Activated naive CD4-positive, alpha-beta T cell treated with anti-CD3 and anti-CD28 coated beads, Interleukin-2, amount 50 U/mL, for 24 hours (primary cell): Measurements from ENCODE around the gene ITGB4.
"Not testable (repeated sequence)": the region's sequence is repeated elsewhere in the genome, so short reads cannot be mapped to it uniquely, and the experiment has no call there.

Source experiments
- H3K27ac Mint-ChIP-seq: one replicate; pipeline ENCODE4 v1.8.0; 2021; ENCODE audit warnings: mild to moderate bottlenecking, mixed read lengths
- H3K27me3 Mint-ChIP-seq: one replicate; pipeline ENCODE4 v1.8.0; 2021; ENCODE audit warnings: mixed read lengths
- H3K36me3 Mint-ChIP-seq: one replicate; pipeline ENCODE4 v1.8.0; 2021; ENCODE audit warnings: mixed read lengths
- H3K4me1 Mint-ChIP-seq: one replicate; pipeline ENCODE4 v1.8.0; 2021; ENCODE audit warnings: mixed read lengths
- H3K4me3 Mint-ChIP-seq: one replicate; pipeline ENCODE4 v1.8.0; 2021; ENCODE audit warnings: mild to moderate bottlenecking, mixed read lengths
- H3K9me3 Mint-ChIP-seq: one replicate; pipeline ENCODE4 v1.8.0; 2021; ENCODE audit warnings: mixed read lengths

Gene ITGB4

DNA sequence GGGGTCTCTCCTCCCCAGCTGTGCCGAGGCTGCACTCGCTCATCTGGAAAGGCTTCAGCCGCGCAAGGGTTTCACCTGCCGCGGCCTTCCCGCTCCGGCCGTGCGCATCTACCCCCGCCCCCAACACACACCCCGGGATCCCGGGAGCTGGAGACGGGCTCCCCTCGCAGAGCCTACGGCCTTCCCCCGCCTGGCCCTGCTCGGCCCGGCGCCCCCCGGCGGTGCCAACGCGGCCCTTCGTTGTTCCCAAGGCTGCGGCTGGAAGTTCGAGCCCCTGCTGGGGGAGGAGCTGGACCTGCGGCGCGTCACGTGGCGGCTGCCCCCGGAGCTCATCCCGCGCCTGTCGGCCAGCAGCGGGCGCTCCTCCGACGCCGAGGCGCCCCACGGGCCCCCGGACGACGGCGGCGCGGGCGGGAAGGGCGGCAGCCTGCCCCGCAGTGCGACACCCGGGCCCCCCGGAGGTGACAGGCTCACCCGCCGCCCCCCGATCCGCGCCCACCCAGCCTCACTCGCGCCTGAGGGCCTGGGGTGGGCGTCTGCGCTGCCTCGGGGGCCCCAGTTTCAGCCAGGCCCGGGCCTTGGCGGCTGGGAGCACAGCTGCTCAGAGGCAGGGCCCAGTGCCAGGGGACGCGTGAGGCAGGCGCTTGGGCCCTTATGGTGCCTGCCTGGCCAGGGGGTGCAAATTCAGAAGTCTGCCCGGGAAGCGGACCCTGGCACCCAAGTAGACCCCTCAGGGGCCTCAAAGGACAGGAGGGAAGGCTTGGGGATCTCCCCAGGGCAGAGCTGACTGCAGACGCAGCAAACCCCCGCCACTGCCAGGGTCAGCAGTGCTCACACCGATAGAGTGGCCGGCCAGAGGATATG is 32.5 kb downstream of the ITGB4 start:
- peaks cover 15% of the 10 kb centered on the region for H3K4me1 Mint-ChIP-seq
- no peak overlapping the region for H3K4me3 Mint-ChIP-seq
- H3K9me3 Mint-ChIP-seq = no peaks in the 10 kb centered on the region
- no peaks in the 10 kb centered on the region for H3K27me3 Mint-ChIP-seq
- no peak overlapping the region for H3K27ac Mint-ChIP-seq
- no peaks in the 10 kb centered on the region for H3K36me3 Mint-ChIP-seq

DNA sequence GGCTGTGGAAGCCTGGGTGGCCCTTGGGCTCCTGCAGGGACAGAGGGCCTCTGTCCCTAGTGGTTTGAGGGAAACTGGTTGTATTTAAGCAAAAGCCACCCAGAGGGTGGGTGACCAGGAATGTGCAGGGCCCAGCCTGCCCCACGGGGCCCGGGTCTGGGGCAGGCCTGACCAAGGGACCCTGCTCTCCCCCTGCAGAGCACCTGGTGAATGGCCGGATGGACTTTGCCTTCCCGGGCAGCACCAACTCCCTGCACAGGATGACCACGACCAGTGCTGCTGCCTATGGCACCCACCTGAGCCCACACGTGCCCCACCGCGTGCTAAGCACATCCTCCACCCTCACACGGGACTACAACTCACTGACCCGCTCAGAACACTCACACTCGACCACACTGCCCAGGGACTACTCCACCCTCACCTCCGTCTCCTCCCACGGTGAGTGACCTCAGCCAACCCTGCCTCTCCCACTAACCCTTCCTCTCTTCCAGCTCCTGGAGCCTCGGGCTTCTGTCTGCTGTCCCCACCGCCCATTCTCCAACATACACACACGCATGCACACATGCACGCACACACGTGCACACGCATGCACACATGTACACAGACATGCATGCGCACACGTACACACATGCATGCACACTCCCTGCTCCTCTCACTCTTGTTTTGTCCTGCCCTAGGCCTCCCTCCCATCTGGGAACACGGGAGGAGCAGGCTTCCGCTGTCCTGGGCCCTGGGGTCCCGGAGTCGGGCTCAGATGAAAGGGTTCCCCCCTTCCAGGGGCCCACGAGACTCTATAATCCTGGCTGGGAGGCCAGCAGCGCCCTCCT is 33.3 kb downstream of the ITGB4 start:
- Mint-ChIP-seq H3K9me3 (no peaks in the 10 kb centered on the region), H3K4me3 (peak overlapping the region; percentile 73), H3K27ac (peak overlapping the region; percentile 71), H3K36me3 (no peaks in the 10 kb centered on the region), H3K4me1 (peaks cover 15% of the 10 kb centered on the region), H3K27me3 (no peaks in the 10 kb centered on the region)

DNA sequence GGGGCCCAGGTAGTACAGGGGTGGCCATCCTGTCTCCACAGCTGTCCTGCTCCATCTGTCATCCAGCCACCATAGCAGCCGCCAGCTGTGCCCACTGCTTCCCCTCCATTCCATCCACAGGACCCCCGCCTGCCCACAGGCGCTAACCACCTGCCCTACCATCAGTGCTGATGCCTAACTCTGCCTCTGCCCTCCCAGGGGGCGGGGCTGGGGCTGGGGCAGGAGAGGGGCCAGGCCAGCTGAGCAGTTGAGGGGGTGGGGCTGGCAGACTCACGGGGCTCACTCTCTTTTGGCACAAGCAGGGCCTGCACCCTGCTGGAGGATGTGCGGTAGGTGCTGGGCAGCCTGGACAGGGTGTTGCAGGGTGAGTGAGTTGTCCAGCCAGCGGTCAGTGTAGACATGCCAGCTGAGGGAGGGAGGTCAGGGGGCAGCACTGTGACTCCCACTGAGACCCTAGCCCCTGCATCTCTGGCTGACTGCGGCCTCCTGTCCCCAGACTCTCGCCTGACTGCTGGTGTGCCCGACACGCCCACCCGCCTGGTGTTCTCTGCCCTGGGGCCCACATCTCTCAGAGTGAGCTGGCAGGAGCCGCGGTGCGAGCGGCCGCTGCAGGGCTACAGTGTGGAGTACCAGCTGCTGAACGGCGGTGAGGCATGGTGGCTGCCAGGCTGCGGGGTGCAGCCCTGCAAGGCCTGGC is 34.1 kb downstream of the ITGB4 start:
- peaks cover 12% of the 10 kb centered on the region for H3K4me1 Mint-ChIP-seq
- no peak overlapping the region for H3K27ac Mint-ChIP-seq
- H3K4me3 Mint-ChIP-seq = no peak overlapping the region
- no peaks in the 10 kb centered on the region for H3K27me3 Mint-ChIP-seq
- no peaks in the 10 kb centered on the region for H3K9me3 Mint-ChIP-seq
- H3K36me3 Mint-ChIP-seq = no peaks in the 10 kb centered on the region

DNA sequence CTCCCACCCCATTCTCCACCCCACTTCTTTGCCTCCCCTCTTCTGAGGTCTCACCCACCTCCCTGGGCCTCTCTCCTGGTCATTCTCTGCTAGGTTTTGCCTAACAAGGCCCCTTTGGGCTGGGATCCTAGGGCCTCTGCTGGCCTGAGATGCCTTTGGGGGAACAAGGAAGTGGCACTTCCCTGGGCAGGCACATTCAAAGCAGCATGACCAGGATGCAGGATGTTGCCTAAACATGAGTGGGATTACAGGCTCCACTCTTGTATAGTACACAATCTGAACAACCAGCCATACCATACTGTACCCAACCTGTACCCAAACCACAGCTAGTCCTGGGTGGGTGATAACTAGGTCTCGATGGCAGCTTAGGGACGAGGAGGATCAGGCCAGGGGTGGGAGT is 34.7 kb downstream of the ITGB4 start:
- H3K36me3 Mint-ChIP-seq = no peaks in the 10 kb centered on the region
- no peaks in the 10 kb centered on the region for H3K27me3 Mint-ChIP-seq
- no peak overlapping the region for H3K4me3 Mint-ChIP-seq
- H3K9me3 Mint-ChIP-seq = no peaks in the 10 kb centered on the region
- H3K27ac Mint-ChIP-seq = no peak overlapping the region
- peaks cover 12% of the 10 kb centered on the region for H3K4me1 Mint-ChIP-seq

DNA sequence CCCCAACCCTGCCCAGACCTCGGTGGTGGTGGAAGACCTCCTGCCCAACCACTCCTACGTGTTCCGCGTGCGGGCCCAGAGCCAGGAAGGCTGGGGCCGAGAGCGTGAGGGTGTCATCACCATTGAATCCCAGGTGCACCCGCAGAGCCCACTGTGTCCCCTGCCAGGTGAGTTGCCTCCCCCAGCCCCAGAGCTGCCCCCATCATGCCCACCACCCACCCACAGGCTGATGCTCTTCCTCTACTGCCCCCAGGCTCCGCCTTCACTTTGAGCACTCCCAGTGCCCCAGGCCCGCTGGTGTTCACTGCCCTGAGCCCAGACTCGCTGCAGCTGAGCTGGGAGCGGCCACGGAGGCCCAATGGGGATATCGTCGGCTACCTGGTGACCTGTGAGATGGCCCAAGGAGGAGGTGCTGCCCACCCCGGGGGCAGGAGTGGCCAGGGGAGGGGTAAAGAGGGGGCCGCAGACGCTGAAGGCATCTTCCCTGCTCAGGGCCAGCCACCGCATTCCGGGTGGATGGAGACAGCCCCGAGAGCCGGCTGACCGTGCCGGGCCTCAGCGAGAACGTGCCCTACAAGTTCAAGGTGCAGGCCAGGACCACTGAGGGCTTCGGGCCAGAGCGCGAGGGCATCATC is 35.3 kb downstream of the ITGB4 start:
- Mint-ChIP-seq H3K27me3 (no peaks in the 10 kb centered on the region), H3K36me3 (no peaks in the 10 kb centered on the region), H3K4me3 (no peak overlapping the region), H3K9me3 (no peaks in the 10 kb centered on the region), H3K4me1 (peaks cover 12% of the 10 kb centered on the region), H3K27ac (no peak overlapping the region)

DNA sequence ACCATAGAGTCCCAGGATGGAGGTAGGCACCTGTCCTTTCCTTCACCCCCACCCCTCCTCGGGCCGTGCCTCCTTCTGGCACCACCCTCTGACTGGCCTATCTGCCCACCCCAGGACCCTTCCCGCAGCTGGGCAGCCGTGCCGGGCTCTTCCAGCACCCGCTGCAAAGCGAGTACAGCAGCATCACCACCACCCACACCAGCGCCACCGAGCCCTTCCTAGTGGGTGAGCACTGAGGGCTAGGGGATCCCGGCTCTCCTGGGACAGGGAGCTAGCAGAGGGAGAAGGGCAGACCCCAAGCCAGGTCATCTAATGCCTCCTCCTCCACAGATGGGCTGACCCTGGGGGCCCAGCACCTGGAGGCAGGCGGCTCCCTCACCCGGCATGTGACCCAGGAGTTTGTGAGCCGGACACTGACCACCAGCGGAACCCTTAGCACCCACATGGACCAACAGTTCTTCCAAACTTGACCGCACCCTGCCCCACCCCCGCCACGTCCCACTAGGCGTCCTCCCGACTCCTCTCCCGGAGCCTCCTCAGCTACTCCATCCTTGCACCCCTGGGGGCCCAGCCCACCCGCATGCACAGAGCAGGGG is 35.9 kb downstream of the ITGB4 start:
- no peaks in the 10 kb centered on the region for H3K9me3 Mint-ChIP-seq
- H3K36me3 Mint-ChIP-seq = no peaks in the 10 kb centered on the region
- no peak overlapping the region for H3K27ac Mint-ChIP-seq
- peaks cover 12% of the 10 kb centered on the region for H3K4me1 Mint-ChIP-seq
- no peak overlapping the region for H3K4me3 Mint-ChIP-seq
- H3K27me3 Mint-ChIP-seq = no peaks in the 10 kb centered on the region

DNA sequence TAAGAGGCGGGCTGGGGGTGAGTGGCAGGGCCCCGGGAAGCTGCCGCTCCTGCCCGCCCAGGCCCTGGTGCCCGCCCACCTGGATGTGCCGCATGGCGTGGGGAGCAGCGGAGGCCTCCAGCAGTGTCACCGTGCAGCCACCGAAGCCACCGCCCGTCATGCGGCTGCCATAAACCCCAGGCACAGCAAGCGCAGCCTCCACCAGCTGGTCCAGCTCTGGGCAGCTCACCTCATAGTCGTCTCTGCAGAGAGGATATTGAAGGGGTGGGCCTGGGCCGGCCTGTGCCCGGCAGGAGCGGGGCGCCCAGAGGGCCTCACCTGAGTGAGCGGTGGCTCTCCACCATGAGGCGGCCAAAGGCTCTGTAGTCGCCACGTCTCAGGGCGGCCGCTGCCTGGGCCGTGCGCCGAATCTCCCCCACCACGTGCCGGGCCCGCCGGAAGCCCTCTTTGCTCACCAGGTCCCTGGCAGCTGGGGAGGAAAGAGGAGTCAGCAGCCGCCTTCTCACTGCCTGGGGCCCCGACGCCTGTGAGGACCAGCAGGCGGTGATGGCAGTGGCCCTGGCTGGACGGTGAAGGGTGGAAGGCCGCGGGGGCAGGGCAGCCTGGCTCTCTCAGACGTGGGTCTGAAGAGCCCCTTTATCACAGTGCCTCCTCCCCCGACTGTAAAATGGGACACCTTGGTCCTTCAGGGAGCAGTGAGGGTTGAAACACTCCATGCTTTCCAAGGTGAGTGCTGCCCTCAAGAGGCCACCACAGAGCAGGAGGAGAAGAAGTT is 37.1 kb downstream of the ITGB4 start:
- Mint-ChIP-seq H3K9me3 (no peaks in the 10 kb centered on the region), H3K4me3 (no peak overlapping the region)

DNA sequence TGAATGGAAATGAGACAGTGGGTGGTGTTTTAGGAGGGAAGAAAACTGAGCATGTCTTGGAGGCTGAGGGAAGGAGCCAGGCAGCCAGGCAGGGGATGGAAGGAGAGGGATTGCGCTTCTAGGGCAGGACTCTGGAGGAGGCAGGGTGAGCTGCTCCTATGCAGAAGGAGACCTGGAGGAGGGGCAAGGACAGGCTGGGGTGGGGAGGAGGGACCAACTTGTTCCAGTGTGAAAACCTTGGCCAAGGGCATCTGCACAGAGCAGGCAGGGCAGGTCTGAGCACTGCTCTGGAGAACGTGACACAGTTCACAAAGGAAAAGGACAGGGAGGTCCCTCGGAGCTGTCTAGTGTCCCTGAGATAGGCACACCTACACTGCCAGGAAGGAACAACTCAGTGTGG is 38.2 kb downstream of the ITGB4 start:
- H3K27ac Mint-ChIP-seq = no peak overlapping the region
- peaks cover 19% of the 10 kb centered on the region for H3K4me1 Mint-ChIP-seq
- H3K36me3 Mint-ChIP-seq = no peaks in the 10 kb centered on the region
- H3K27me3 Mint-ChIP-seq = no peaks in the 10 kb centered on the region
- H3K4me3 Mint-ChIP-seq = no peak overlapping the region
- H3K9me3 Mint-ChIP-seq = no peaks in the 10 kb centered on the region

More for the DNA sequence above, 37.1 kb downstream of the ITGB4 start:
- Mint-ChIP-seq H3K27me3 (no peaks in the 10 kb centered on the region), H3K4me1 (peaks cover 18% of the 10 kb centered on the region), H3K27ac (no peak overlapping the region), H3K36me3 (no peaks in the 10 kb centered on the region)

DNA sequence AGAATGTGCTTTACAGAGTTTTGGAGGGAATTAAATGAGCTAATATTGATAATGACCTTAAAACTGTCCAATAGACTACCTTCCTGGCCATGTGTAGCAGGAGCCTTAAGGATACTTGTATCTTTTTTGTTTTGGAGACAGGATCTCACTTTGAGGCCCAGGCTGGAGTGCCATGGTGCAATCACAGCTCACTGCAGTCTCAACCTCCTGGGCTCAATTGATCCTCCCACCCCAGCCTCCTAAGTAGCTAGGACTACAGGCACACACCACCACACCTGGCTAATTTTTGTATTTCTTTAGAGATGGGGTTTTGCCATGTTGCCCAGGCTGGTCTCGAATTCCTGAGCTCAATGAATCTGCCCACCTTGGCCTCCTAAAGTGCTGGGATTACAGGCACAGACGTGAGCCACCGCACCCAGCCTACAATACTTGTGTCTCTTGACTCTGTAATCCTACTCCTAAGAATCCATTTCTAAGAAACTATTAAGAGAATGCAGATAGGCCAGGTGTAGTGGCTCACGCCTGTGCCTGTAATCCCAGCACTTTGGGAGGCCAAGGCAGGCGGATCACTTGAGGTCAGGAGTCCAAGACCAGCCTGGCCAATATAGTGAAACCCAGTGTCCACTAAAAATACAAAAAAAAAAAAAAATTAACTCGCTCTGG is 38.9 kb downstream of the ITGB4 start:
- H3K4me1 Mint-ChIP-seq = peaks cover 15% of the 10 kb centered on the region
- H3K27me3 Mint-ChIP-seq, H3K27ac Mint-ChIP-seq, H3K4me3 Mint-ChIP-seq, H3K36me3 Mint-ChIP-seq, H3K9me3 Mint-ChIP-seq: not testable (repeated sequence)

DNA sequence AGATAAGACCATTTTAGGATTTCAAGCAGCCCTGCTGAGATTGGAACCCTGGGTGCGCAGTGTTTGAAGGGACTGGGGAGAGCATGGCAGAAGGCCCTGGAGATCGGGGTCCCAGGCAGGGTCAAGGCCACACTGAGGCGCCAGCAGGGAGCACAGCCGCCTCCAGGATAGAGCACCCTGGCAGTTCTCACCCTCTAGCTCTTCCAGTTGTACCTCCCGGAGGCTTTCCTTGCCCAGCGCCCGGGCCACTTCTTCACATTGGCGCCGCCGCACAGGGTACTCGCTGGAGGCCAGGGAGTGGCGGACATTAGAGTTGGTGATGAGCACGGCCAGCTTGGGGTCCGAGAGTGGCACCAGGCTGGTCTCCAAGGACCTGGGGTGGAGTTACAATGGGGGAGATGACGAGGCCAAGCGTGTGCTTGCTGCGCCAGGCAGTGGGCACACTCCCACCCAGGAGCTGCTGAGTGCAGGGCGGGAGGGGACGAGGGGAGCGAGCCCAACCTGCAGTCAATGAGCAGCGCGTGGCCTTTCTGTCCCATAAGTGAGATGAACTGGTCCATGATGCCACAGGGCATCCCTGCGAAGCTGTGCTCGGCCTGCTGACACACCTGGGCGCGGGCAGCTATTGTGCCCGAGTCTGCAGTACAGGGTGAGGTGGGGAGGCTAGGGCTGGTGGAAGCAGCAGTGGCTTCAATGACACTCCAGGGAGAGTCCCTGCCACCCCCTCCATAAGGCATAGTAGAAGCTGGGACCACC is 41.4 kb downstream of the ITGB4 start:
- H3K27me3 Mint-ChIP-seq = no peaks in the 10 kb centered on the region
- peak overlapping the region; percentile 86 for H3K27ac Mint-ChIP-seq
- H3K9me3 Mint-ChIP-seq = no peaks in the 10 kb centered on the region
- H3K4me1 Mint-ChIP-seq = peaks cover 15% of the 10 kb centered on the region
- no peaks in the 10 kb centered on the region for H3K36me3 Mint-ChIP-seq
- H3K4me3 Mint-ChIP-seq = no peak overlapping the region

DNA sequence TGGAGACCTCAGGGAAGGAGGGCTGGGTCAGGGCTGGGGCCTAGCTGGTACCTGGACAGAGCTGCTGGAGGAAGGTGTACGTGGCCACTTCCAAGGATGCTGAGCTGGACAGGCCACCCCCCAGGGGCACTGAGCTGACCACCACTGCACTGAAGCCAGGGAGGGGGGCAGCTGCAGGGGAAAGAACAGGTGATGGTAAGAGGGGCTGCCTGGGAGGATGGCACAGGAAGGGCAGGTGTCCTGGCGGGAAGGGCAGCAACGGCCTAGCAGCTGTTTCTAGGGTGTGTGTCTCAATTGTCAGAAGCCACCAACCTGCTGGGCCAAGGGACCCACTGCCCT is 42.0 kb downstream of the ITGB4 start:
- Mint-ChIP-seq H3K4me1 (peaks cover 15% of the 10 kb centered on the region), H3K36me3 (no peaks in the 10 kb centered on the region), H3K4me3 (no peak overlapping the region), H3K27me3 (no peaks in the 10 kb centered on the region), H3K27ac (no peak overlapping the region), H3K9me3 (no peaks in the 10 kb centered on the region)

DNA sequence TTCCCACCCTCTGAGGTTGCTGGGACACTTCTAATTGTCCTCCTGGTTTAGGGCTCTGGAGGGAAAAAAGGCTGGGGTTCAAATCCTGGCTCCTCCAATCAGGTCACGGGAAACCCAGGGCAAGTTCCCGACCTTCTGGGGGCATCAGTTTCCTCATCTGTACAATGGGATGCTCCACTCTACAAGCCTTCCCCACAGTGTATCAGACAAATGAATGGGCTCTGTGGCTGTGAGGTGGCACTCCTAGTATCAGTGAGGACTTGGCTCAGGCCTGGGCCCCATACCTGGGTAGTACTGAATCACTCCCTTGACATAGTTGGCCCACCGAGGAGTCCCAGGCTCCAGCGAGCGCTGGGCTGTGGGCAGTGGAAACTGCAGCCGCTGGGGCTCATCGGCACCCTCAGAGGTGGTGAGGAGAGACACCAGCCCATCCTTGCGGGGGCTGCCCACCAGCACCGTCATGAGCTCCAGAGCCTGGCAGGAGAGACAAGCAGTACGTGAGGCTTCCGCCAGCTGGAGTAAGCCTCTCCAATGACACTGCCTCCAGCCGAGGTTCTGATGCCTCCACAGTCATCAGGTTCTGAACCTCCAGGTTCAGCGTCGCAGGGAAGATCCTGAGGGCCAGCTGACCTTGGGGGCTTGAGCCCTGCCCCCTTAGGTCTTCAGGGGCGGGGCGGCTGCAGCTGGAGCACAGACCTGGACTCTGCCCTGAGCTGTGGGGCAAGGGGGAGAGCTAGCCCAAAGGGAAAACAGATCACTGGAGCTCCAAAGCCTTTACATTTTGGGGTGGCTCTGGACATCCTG is 42.6 kb downstream of the ITGB4 start:
- H3K9me3 Mint-ChIP-seq = no peaks in the 10 kb centered on the region
- H3K27ac Mint-ChIP-seq = no peak overlapping the region

DNA sequence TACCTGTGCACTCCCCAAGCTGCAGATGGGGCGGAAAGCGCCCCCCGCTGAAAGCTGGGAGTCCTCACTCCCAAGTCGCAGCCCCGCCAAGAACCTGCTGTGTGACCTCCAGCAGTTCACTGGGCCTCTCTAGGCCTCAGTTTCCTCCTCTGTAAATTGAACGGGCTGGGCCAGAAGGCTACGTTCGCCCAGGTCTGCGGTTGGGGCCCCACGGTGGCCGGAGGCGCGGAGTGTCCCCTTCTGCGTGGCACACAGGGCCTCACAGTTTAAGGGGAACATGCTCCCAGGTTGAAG is 43.1 kb downstream of the ITGB4 start:
- no peak overlapping the region for H3K27ac Mint-ChIP-seq
- peaks cover 15% of the 10 kb centered on the region for H3K4me1 Mint-ChIP-seq
- no peaks in the 10 kb centered on the region for H3K36me3 Mint-ChIP-seq
- peak overlapping the region; percentile 77 for H3K4me3 Mint-ChIP-seq
- H3K9me3 Mint-ChIP-seq = no peaks in the 10 kb centered on the region
- no peaks in the 10 kb centered on the region for H3K27me3 Mint-ChIP-seq

More for the DNA sequence above, 42.6 kb downstream of the ITGB4 start:
- Mint-ChIP-seq H3K36me3 (no peaks in the 10 kb centered on the region), H3K4me3 (peak overlapping the region; percentile 77), H3K27me3 (no peaks in the 10 kb centered on the region), H3K4me1 (peaks cover 15% of the 10 kb centered on the region)
